T-cell (primary cell): ENCODE data around the gene PLAGL2. TPM values are rescaled to one million over a fixed set of nuclear protein-coding genes. Genes with fewer than 3 reads are reported as not detected.

Source experiments
- ATAC-seq, 4 experiments: fragments of 200-7000 bp in 3 of 4; fragments of 150-1000 bp in 1 of 4; cut with Tn5 transposase; replicated peaks in 1 of 4; 1 replicate in 3 of 4; 2 replicates in 1 of 4; pipeline ENCODE4 v1.10.0; 2021; ENCODE audit warnings: moderate library complexity in 3 of 4, mild to moderate bottlenecking in 2 of 4, moderate number of reproducible peaks in 1 of 4
- CTCF ChIA-PET, 2 donors: fragments of 300-600 bp; sonication (Branson Sonifier 250); formaldehyde crosslinking; loops; one replicate each; lab custom pipeline; 2022; ENCODE audit warnings: antibody characterized with exemption in 2 of 2; lab: Charles Lee
- POLR2A ChIA-PET, 2 donors: fragments of 300-600 bp; sonication (Branson Sonifier 250); formaldehyde crosslinking; loops; one replicate each; lab custom pipeline; 2022; ENCODE audit warnings: antibody characterized with exemption in 2 of 2; lab: Charles Lee
- DNase-seq, 35 experiments: peaks; one replicate each; pipeline versions ENCODE4 v3.0.0 to v3.0.0-alpha.2; 2013 to 2023
- H3K27ac ChIP-seq: one replicate; pipeline ENCODE4 v1.5.1; 2013; ENCODE audit warnings: low read length
- H3K27me3 ChIP-seq, 2 experiments: replicated peaks in 1 of 2; 1 replicate in 1 of 2; 2 replicates in 1 of 2; pipeline versions ENCODE4 v1.6.1 to v1.7.0; 2013; ENCODE audit warnings: low read length in 1 of 2, mixed read lengths in 1 of 2; ENCODE audit not compliant: control insufficient read depth in 2 of 2, insufficient read depth in 2 of 2; ENCODE audit errors: extremely low read depth in 1 of 2
- H3K36me3 ChIP-seq, 2 donors: 1 replicate in 1 of 2; 2 replicates in 1 of 2; pipeline versions ENCODE4 v1.6.1 to v1.7.0; 2013; ENCODE audit warnings: low read length in 1 of 2; ENCODE audit not compliant: control insufficient read depth in 2 of 2, insufficient read depth in 1 of 2; ENCODE audit errors: extremely low read depth in 1 of 2
- H3K4me1 ChIP-seq, 2 experiments: 1 replicate in 1 of 2; 2 replicates in 1 of 2; pipeline versions ENCODE4 v1.6.1 to v1.7.0; 2013; ENCODE audit warnings: low read length in 2 of 2, mixed read lengths in 1 of 2; ENCODE audit not compliant: insufficient read depth in 2 of 2, control insufficient read depth in 1 of 2; ENCODE audit errors: extremely low read depth in 1 of 2
- H3K4me3 ChIP-seq, 2 donors: 1 replicate in 1 of 2; 2 replicates in 1 of 2; pipeline versions ENCODE4 v1.5.1 to v1.7.0; 2013; ENCODE audit warnings: mild to moderate bottlenecking in 2 of 2, low read length in 1 of 2, moderate library complexity in 1 of 2; ENCODE audit not compliant: control insufficient read depth in 1 of 2; ENCODE audit errors: extremely low read depth in 1 of 2
- H3K9me3 ChIP-seq: 2 replicates; pipeline ENCODE4 v1.7.0; 2013
- H3K27ac Mint-ChIP-seq, 2 donors: one replicate each; pipeline ENCODE4 v1.8.0; 2020 to 2021; ENCODE audit warnings: mild to moderate bottlenecking in 2 of 2, mixed read lengths in 2 of 2
- H3K27me3 Mint-ChIP-seq, 2 donors: one replicate each; pipeline ENCODE4 v1.8.0; 2021 to 2022; ENCODE audit warnings: mixed read lengths in 2 of 2
- H3K36me3 Mint-ChIP-seq: one replicate; pipeline ENCODE4 v1.8.0; 2021; ENCODE audit warnings: mixed read lengths
- H3K4me1 Mint-ChIP-seq, 3 donors: one replicate each; pipeline ENCODE4 v1.8.0; 2020 to 2022; ENCODE audit warnings: mixed read lengths in 3 of 3, mild to moderate bottlenecking in 1 of 3
- H3K4me3 Mint-ChIP-seq, 3 donors: one replicate each; pipeline ENCODE4 v1.8.0; 2020 to 2022; ENCODE audit warnings: mild to moderate bottlenecking in 3 of 3, mixed read lengths in 3 of 3, moderate library complexity in 3 of 3
- H3K9me3 Mint-ChIP-seq, 3 donors: one replicate each; pipeline ENCODE4 v1.8.0; 2020 to 2022; ENCODE audit warnings: mixed read lengths in 3 of 3
- WGBS: methylation state at CpG from one replicate; pipeline ENCODE4 v1.1.5; 2013; ENCODE audit warnings: missing lambda C conversion rate; ENCODE audit not compliant: insufficient coverage; 5-methylcytosine and 5-hydroxymethylcytosine counted together
- total RNA-seq, 35 experiments: library from RNA in 6 of 35; stranded (reverse) in 6 of 35; fragments of 120-200 nt in 1 of 35; gene quantifications; one replicate each; pipeline versions ENCODE4 v1.2.1 to v1.2.4 and lab custom pipeline; 2013 to 2026

Gene PLAGL2
- total RNA-seq: 10 to 100 TPM; 12.6 to 18.2 (median 16.3) TPM
- 7.0 TPM for total RNA-seq (2013)
- total RNA-seq (lab: John Stamatoyannopoulos, UW): 10.6 to 134 (median 22.4) reads per million in 29 experiments

- peaks cover 82 to 84% (median 83%) of the 10 kb centered on the region in 3 donors for H3K4me1 Mint-ChIP-seq
- peak within 1 kb of the TSS; percentile 92 to 95 for H3K4me3 ChIP-seq
- under 1% methylated on average over 73 of the region's 74 CpGs for WGBS
- ChIA-PET CTCF (no interaction called here), POLR2A (interaction anchor here in 1 of 2 donors (0.6 kb wide), 1 partner anchor 1086 kb away, joined by 3 read pairs; no protein-coding TSS in a partner anchor)
- H3K27me3 ChIP-seq: no peaks in the 10 kb centered on the region
- peak within 1 kb of the TSS; percentile 93 to 96 (median 94) for H3K4me3 Mint-ChIP-seq
- no peaks in the 10 kb centered on the region for H3K9me3 ChIP-seq
- no peaks in the 10 kb centered on the region for H3K27me3 Mint-ChIP-seq
- DNase-seq (peak; percentile 73 to 92 (median 82)), ATAC-seq (peak; percentile 96 to 98 (median 98))
- H3K36me3 Mint-ChIP-seq: peaks cover 18% of the 10 kb centered on the region
- H3K4me1 ChIP-seq: peaks cover 26 to 56% of the 10 kb centered on the region in 2 experiments
- peaks cover 5 to 11% of the 10 kb centered on the region in 2 donors for H3K36me3 ChIP-seq
- peak within 1 kb of the TSS; percentile 91 to 95 for H3K27ac Mint-ChIP-seq
- peak within 1 kb of the TSS; percentile 62 for H3K27ac ChIP-seq
- no peaks in the 10 kb centered on the region for H3K9me3 Mint-ChIP-seq
These were observed at the start of gene PLAGL2, which contains the start of gene POFUT1 for GRCh38 chr20:32207626-32208498. Gene PLAGL2, minus strand, starts transcription at chr20:32207743. Its CDS starts 5,565 bp downstream, at chr20:32202178. Gene POFUT1, plus strand, starts transcription at chr20:32207880. Its CDS starts 62 bp downstream, at chr20:32207942.

- CTCF ChIA-PET: no interaction called here
- Mint-ChIP-seq H3K4me1 (peaks cover 26 to 34% (median 28%) of the 10 kb centered on the region in 3 donors), H3K27ac (peak overlapping the region; percentile 69 to 72), H3K4me3 (peak overlapping the region in 1 of 3 donors; percentile 33), H3K27me3 (no peaks in the 10 kb centered on the region), H3K9me3 (no peaks in the 10 kb centered on the region), H3K36me3 (no peaks in the 10 kb centered on the region)
- POLR2A ChIA-PET: interaction anchor here in 1 of 2 donors (0.6 kb wide), 1 partner anchor 27 kb away, joined by 3 read pairs; no protein-coding TSS in a partner anchor
- ATAC-seq: peak; percentile 37 to 53 (median 46)
- Histone ChIP-seq H3K4me1 (peaks cover 5 to 20% of the 10 kb centered on the region in 2 experiments), H3K4me3 (no peak overlapping the region), H3K27me3 (no peaks in the 10 kb centered on the region), H3K36me3 (no peaks in the 10 kb centered on the region), H3K9me3 (no peaks in the 10 kb centered on the region), H3K27ac (no peak overlapping the region)
- DNase-seq: peak in 32 of 35 experiments; percentile 7 to 49 (median 28)
- WGBS: 34% methylated on average over 5 of the region's 6 CpGs
These were observed 44.6 kb upstream of the PLAGL2 start for GRCh38 chr20:32252189-32252588.

- Histone ChIP-seq H3K4me1 (peaks cover 5 to 20% of the 10 kb centered on the region in 2 experiments), H3K4me3 (no peak overlapping the region), H3K27me3 (no peaks in the 10 kb centered on the region), H3K27ac (no peak overlapping the region), H3K36me3 (no peaks in the 10 kb centered on the region), H3K9me3 (no peaks in the 10 kb centered on the region)
- H3K9me3 Mint-ChIP-seq: no peaks in the 10 kb centered on the region
- no peak overlapping the region for H3K27ac Mint-ChIP-seq
- H3K36me3 Mint-ChIP-seq: no peaks in the 10 kb centered on the region
- no peak for ATAC-seq
- no peak for DNase-seq
- ChIA-PET POLR2A (no interaction called here), CTCF (no interaction called here)
- H3K4me1 Mint-ChIP-seq: peaks cover 26 to 29% (median 28%) of the 10 kb centered on the region in 3 donors
- H3K27me3 Mint-ChIP-seq: no peaks in the 10 kb centered on the region
- WGBS: 85% methylated on average over 3 of the region's 3 CpGs
- peak overlapping the region in 1 of 3 donors; percentile 33 for H3K4me3 Mint-ChIP-seq
These were observed 43.9 kb upstream of the PLAGL2 start for GRCh38 chr20:32251470-32251869.

- WGBS: 92% methylated on average over 2 of the region's 9 CpGs
These were observed 41.6 kb upstream of the PLAGL2 start for GRCh38 chr20:32249030-32249738.

GRCh38 chr20:32248043-32248442 lies 40.5 kb upstream of the PLAGL2 start:
- H3K27ac Mint-ChIP-seq: no peak overlapping the region
- no peaks in the 10 kb centered on the region for H3K36me3 ChIP-seq
- H3K9me3 ChIP-seq: no peaks in the 10 kb centered on the region
- H3K4me3 Mint-ChIP-seq: no peak overlapping the region
- peaks cover 25 to 27% (median 26%) of the 10 kb centered on the region in 3 donors for H3K4me1 Mint-ChIP-seq
- no peaks in the 10 kb centered on the region for H3K27me3 Mint-ChIP-seq
- no peaks in the 10 kb centered on the region for H3K9me3 Mint-ChIP-seq
- H3K27me3 ChIP-seq: no peaks in the 10 kb centered on the region
- H3K36me3 Mint-ChIP-seq: no peaks in the 10 kb centered on the region
- H3K4me1 ChIP-seq: peaks cover 5 to 20% of the 10 kb centered on the region in 2 experiments
- DNase-seq (no peak), ATAC-seq (no peak)
- POLR2A ChIA-PET: interaction anchor here (0.6 to 0.7 kb wide), 2 partner anchors 56 to 166 kb away, joined by 3 to 4 read pairs; no protein-coding TSS in a partner anchor
- CTCF ChIA-PET: no interaction called here
- 86% methylated on average over 4 of the region's 5 CpGs for WGBS
- H3K4me3 ChIP-seq: no peak overlapping the region
- no peak overlapping the region for H3K27ac ChIP-seq

More at GRCh38 chr20:32249030-32249738, 41.6 kb upstream of the PLAGL2 start:
- peak overlapping the region; percentile 65 to 70 for H3K27ac Mint-ChIP-seq
- no peaks in the 10 kb centered on the region for H3K36me3 ChIP-seq
- H3K27me3 Mint-ChIP-seq: no peaks in the 10 kb centered on the region
- peaks cover 26 to 28% (median 27%) of the 10 kb centered on the region in 3 donors for H3K4me1 Mint-ChIP-seq
- no peaks in the 10 kb centered on the region for H3K27me3 ChIP-seq
- CTCF ChIA-PET: interaction anchor here (0.6 to 0.7 kb wide), 3 partner anchors 17 to 37 kb away, joined by 3 to 5 read pairs (median 4); no protein-coding TSS in a partner anchor
- no peaks in the 10 kb centered on the region for H3K9me3 Mint-ChIP-seq
- ATAC-seq (peak; percentile 87 to 97 (median 90)), DNase-seq (peak in 30 of 35 experiments; percentile 5 to 81 (median 40))
- H3K27ac ChIP-seq: peak overlapping the region; percentile 31
- no peaks in the 10 kb centered on the region for H3K9me3 ChIP-seq
- no peaks in the 10 kb centered on the region for H3K36me3 Mint-ChIP-seq
- H3K4me3 Mint-ChIP-seq: peak overlapping the region in 2 of 3 donors; percentile 37 to 53
- H3K4me1 ChIP-seq: peaks cover 5 to 20% of the 10 kb centered on the region in 2 experiments
- POLR2A ChIA-PET: interaction anchor here in 1 of 2 donors (0.6 kb wide), 1 partner anchor 33 kb away, joined by 7 read pairs; no protein-coding TSS in a partner anchor
- H3K4me3 ChIP-seq: no peak overlapping the region
